Aorta (tissue), 5 donors: ENCODE results near the gene EPG5. TPM values are rescaled to one million over a fixed set of nuclear protein-coding genes. Genes with fewer than 3 reads are reported as not detected.

ENCODE experiments used
- ATAC-seq: fragments of 200-7000 bp; cut with Tn5 transposase; one replicate; pipeline ENCODE4 v1.9.1; 2022; ENCODE audit warnings: moderate library complexity; ENCODE audit not compliant: low FRiP score
- DNase-seq, 2 donors: peaks; one replicate each; pipeline ENCODE4 v3.0.0-alpha.2; 2020
- H3K27ac ChIP-seq, 2 donors: one replicate each; pipeline ENCODE4 v1.5.1; 2013; ENCODE audit warnings: low read length in 2 of 2, mild to moderate bottlenecking in 2 of 2, moderate library complexity in 2 of 2, control low read depth in 1 of 2, inconsistent platforms in 1 of 2, low read depth in 1 of 2
- H3K27me3 ChIP-seq, 2 donors: one replicate each; pipeline ENCODE4 v1.6.1; 2013; ENCODE audit warnings: control low read depth in 1 of 2, low read length in 1 of 2, mild to moderate bottlenecking in 1 of 2, moderate library complexity in 1 of 2; ENCODE audit not compliant: insufficient read depth in 2 of 2, control insufficient read depth in 1 of 2
- H3K36me3 ChIP-seq, 2 donors: one replicate each; pipeline ENCODE4 v1.6.1; 2013; ENCODE audit warnings: control low read depth in 1 of 2, low read length in 1 of 2, mild to moderate bottlenecking in 1 of 2; ENCODE audit not compliant: insufficient read depth in 2 of 2, control insufficient read depth in 1 of 2
- H3K4me1 ChIP-seq, 2 donors: one replicate each; pipeline ENCODE4 v1.6.1; 2013; ENCODE audit warnings: low read length in 2 of 2, control low read depth in 1 of 2, mild to moderate bottlenecking in 1 of 2, moderate library complexity in 1 of 2; ENCODE audit not compliant: insufficient read depth in 2 of 2, control insufficient read depth in 1 of 2
- H3K4me3 ChIP-seq, 2 donors: one replicate each; pipeline ENCODE4 v1.5.1; 2013; ENCODE audit warnings: low read length in 2 of 2, control low read depth in 1 of 2, mild to moderate bottlenecking in 1 of 2
- H3K9me3 ChIP-seq: one replicate; pipeline ENCODE4 v1.6.1; 2013; ENCODE audit warnings: mild to moderate bottlenecking, low read length; ENCODE audit not compliant: control insufficient read depth
- WGBS, 2 donors: extraction: QIAGEN DNeasy Blood & Tissue Kit; methylation state at CpG; one replicate each; pipeline ENCODE4 v1.1.7; 2013; 5-methylcytosine and 5-hydroxymethylcytosine counted together
- intact Hi-C, 2 donors: fragments of 100-400 bp; cut with DNase I; formaldehyde crosslinking; loops; one replicate each; pipeline versions ENCODE4 v1.14.2 to v1.15.0; 2022
- polyA plus RNA-seq, 2 donors: library from polyadenylated mRNA; stranded (reverse); fragments of 200-250 nt; gene quantifications; one replicate each; pipeline ENCODE4 v1.2.3, GENCODE V29; 2013
- total RNA-seq, 2 donors: library from RNA; stranded (reverse); fragmentation: NEBNext Ultra II Directional; extraction: Animal tissue kit (Norgen Biotek cat#: 25700); gene quantifications; one replicate each; pipeline ENCODE4 v1.2.1, GENCODE V29; 2021
- donor health status: healthy with polysubstance abuse.
- donor health status: Bipolar disorder and iron deficiency.
- donor health status: DM: no; HTN: no; CAD: no.
- donor health status: DM: no; HTN: no; CAD: no.
- donor health status: DM: yes; HTN: yes; CAD: no.

The EPG5 gene
- total and polyA plus RNA-seq, 4 donors: 2.5 to 37.3 (median 19.8) TPM

DNA sequence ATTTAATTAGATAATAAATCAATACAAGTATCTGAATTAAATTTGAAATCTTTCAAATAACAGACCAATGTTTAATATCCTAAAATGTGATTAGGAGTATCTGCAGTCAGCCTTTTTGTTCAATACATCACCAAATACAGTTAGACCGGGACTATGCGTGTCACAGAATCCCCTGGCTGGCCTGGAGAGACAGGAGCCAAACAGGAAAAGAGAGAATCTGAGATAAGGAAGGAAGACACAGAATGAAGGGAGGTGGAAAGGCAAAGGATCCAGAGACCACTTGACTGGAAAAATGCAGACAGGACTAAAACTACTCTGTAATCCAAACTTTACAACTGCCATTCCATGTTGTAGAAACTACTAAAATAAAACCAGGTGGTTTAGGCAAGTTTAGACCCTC lies 75.3 kb downstream of the EPG5 start:
- no peaks in the 10 kb centered on the region for H3K4me1 ChIP-seq
- H3K27me3 ChIP-seq: no peaks in the 10 kb centered on the region
- intact Hi-C loops: no loop called here
- WGBS, 2 donors: 87 to 89% methylated on average over 2 of the region's 2 CpGs
- no peak overlapping the region for H3K4me3 ChIP-seq
- DNase-seq: no peak
- H3K27ac ChIP-seq: no peak overlapping the region
- peaks cover 3 to 8% of the 10 kb centered on the region in 2 donors for H3K36me3 ChIP-seq
- ATAC-seq: no peak
- no peaks in the 10 kb centered on the region for H3K9me3 ChIP-seq

DNA sequence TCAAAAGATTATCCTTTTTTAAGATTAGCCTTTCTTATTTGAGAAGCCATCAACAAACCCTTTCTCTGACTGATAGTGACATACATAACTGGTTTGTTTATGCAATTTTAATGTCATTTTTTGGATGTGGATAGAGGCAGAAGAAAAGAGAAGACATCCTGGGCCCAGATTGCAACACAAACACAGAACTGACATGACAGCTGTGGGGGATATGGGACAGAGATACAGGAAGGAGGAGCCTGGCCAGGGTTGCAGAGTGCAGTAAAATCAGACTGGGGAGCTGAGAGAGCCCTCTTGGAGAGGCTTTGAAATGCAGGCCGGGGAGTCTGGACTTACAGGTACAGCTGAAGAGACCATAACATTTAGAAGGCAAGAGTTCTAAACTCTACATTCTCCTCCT lies 76.5 kb downstream of the EPG5 start:
- ATAC-seq (no peak), DNase-seq (peak in 1 of 2 donors; percentile 56)
- Histone ChIP-seq H3K4me1 (no peaks in the 10 kb centered on the region), H3K27ac (no peak overlapping the region), H3K27me3 (no peaks in the 10 kb centered on the region), H3K9me3 (no peaks in the 10 kb centered on the region), H3K4me3 (no peak overlapping the region), H3K36me3 (peaks cover 3 to 4% of the 10 kb centered on the region in 2 donors)
- WGBS, 2 donors: 82 to 91% methylated on average over 1 of the region's 1 CpG
- intact Hi-C loops: no loop called here

DNA sequence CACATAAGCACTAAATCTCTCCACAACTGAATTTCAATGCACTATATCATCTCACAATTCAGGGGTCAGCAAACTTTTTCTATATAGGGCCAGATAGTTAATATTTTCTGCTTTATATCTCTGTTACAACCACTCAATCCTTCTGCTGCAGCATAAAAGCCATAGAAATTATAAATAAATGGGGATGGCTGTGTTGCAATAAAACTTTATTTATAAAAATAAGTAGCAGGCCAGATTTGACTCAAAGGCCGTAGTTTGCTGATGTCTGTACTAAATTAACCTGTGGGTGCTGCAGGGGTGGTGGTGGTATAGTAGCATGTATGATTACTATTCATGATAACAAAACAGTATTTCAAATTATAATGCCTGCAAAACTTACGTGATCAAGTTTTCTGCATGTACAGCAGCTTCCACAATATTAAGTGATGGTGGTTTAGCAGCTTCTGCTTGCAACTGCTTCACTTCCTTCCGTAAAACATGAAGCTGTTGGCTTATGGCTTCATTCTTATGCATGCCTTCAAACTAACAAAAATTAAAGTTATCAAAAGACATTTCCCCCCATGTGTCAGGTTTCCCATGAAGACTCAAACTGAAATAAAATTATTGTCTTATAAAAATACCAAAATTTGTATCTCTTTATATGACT lies 77.6 kb downstream of the EPG5 start:
- no peaks in the 10 kb centered on the region for H3K9me3 ChIP-seq
- WGBS, 2 donors: 95 to 97% methylated on average over 3 of the region's 3 CpGs
- H3K27me3 ChIP-seq: no peaks in the 10 kb centered on the region
- ATAC-seq (no peak), DNase-seq (no peak)
- no peak overlapping the region for H3K27ac ChIP-seq
- no peak overlapping the region for H3K4me3 ChIP-seq
- H3K4me1 ChIP-seq: no peaks in the 10 kb centered on the region
- H3K36me3 ChIP-seq: peaks cover 2 to 3% of the 10 kb centered on the region in 2 donors
- intact Hi-C loops: no loop called here

DNA sequence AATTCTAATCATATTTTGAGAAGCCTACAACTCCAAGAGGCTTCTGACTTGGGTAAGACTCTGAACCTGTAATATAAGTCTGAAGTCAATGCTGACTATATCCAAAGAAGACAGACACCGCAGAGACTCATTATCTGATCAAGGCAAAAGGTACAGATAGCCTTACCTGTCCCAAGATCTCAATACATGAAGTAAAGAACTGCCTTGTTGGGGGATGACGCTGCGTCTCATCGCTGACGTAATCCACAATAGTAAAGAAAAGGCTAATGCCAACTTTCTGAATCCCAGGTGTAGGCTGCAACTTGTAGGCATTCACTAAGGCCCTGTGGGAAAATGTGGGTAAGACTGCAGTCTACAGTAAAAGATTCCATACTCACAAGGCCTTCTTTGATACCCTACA lies 79.5 kb downstream of the EPG5 start:
- intact Hi-C loops: no loop called here
- Histone ChIP-seq H3K27ac (no peak overlapping the region), H3K27me3 (no peaks in the 10 kb centered on the region), H3K4me1 (no peaks in the 10 kb centered on the region), H3K4me3 (no peak overlapping the region), H3K9me3 (no peaks in the 10 kb centered on the region), H3K36me3 (peaks cover 0 to 3% of the 10 kb centered on the region in 2 donors)
- ATAC-seq: no peak
- 98 to 99% methylated on average over 5 of the region's 5 CpGs for WGBS, 2 donors
- DNase-seq: no peak

DNA sequence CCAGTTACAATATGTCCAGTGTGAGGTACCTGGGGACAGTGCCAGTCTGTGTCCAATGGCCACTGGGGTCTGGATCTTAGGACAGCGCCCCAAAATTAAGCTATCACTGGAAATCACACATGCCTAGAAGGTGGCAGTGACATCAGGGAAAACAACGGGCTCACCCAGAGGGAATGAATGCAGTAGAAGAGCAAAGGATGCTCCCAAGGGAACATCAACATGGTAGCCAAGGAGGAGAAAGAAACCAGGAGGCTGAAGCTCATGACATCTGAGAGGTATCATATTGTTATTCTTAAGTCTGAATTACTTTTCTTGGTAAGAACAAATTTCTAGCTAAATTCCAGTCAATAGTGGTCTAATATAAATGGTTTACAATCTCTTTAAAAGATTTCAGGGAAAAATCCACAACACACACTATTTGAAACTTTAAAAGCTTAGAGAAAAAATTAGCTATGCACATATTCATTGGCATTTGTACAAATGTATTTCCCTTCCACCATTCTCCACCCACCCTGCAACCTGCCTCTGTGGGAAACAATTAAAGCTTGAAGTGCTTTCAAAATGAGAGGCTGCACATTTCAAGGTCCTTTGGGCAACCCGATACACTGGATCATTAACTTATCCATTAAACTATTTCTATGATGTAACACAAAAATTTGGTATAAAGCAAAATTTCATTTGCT lies 86.1 kb downstream of the EPG5 start:
- Histone ChIP-seq H3K27ac (no peak overlapping the region), H3K27me3 (no peaks in the 10 kb centered on the region), H3K4me3 (no peak overlapping the region), H3K4me1 (no peaks in the 10 kb centered on the region), H3K36me3 (peaks cover 0 to 4% of the 10 kb centered on the region in 2 donors), H3K9me3 (no peaks in the 10 kb centered on the region)
- 93% methylated on average over 3 of the region's 3 CpGs for WGBS, 2 donors
- intact Hi-C loops: loop anchor here (1.0 to 5.0 kb wide), 2 partner anchors 189 to 190 kb away; no protein-coding TSS in a partner anchor
- ATAC-seq (no peak), DNase-seq (no peak)

DNA sequence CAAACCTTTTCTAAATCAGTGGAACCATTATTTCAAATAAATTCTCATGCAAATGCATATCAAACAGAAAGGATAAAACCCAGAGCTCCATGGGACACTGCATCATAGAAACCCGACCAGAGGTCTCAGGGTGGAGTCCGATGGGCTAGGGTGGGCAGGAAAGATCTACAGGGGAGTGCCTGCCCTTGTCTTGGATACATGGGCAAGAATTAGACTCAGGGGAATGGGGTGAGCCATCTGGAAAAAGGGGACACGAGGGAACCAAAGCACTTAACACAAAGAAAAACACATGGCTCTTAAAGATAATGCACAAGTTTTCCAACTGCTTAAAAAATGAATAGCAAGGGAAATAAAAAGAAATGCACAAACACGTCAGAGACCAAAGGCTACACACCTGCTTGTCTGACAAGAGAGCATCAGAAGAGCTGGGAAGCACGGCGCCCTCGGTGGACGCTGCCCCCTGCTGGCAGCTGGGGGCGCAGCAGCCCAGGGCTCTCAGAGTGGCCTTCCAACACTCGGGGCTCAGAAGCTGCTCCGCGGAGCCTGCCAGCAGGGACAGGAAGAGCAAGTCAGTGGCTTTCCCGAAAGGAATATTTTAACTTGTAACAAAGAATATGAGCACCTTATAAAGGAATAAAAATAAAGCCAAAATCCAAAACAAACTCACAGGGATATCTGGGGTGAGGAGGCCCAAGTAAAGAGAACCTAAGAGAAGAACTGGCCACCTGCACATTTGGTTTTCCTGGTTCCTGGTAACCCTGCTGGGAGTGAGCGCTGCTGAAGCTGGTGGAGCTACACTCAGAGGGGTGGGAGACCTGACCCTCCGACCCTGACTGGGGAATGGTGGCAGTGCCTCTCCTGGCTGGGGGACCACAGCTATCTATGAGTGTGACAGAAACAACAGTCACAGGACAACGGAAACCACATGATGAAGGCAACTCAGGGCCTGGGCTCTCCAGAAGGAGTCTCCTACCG lies 87.2 kb downstream of the EPG5 start:
- DNase-seq (peak; percentile 84 to 88), ATAC-seq (peak; percentile 92)
- intact Hi-C loops: loop anchor here (1.0 to 5.0 kb wide), 2 partner anchors 188 to 189 kb away; no protein-coding TSS in a partner anchor
- H3K4me3 ChIP-seq: no peak overlapping the region
- no peak overlapping the region for H3K27ac ChIP-seq
- no peaks in the 10 kb centered on the region for H3K9me3 ChIP-seq
- H3K36me3 ChIP-seq: peaks cover 0 to 4% of the 10 kb centered on the region in 2 donors
- 36 to 38% methylated on average over 17 of the region's 17 CpGs for WGBS, 2 donors
- H3K4me1 ChIP-seq: no peaks in the 10 kb centered on the region
- H3K27me3 ChIP-seq: no peaks in the 10 kb centered on the region

DNA sequence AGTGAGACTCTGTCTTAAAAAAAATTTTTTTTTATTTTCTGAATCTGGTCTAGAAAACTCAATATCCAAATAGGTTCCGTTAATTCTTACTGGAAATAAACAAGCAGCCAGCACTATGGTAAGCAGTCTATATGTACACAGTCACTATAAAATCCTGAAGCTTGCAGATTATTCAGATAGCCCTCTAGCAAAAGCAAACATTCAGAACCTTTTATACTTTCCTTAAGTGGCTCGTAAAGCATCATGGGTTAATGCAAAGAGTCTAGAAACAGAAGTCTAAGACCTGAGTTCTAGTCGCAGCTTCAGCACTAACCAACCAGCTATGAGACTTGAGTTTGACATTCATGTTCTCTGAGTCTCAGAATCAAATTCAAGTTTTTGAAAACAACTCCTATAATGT lies 89.7 kb downstream of the EPG5 start:
- H3K36me3 ChIP-seq: peaks cover 4 to 7% of the 10 kb centered on the region in 2 donors
- intact Hi-C loops: no loop called here
- H3K27me3 ChIP-seq: no peaks in the 10 kb centered on the region
- H3K9me3 ChIP-seq: no peaks in the 10 kb centered on the region
- H3K27ac ChIP-seq: no peak overlapping the region
- 94% methylated on average over 3 of the region's 3 CpGs for WGBS, 2 donors
- no peak overlapping the region for H3K4me3 ChIP-seq
- H3K4me1 ChIP-seq: no peaks in the 10 kb centered on the region
- ATAC-seq: no peak
- DNase-seq: no peak

DNA sequence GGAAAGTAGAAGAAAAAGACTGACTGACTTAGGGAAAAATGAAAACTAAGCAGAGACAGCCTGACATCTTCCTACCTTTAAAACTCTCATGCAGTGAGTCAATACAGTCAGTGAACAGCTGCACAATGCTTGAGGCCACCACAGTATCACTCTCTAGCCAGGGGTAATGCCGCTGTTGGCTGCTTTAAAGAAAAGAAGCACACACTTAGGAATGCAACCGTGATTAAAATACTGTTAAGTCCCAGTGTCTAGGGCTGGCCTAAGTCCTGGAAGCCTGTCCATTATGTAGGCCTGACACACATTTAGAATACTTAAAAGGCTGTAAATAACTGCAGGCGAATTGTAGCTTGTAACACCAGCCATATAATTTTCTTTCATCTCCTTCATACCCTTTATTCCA lies 91.0 kb downstream of the EPG5 start:
- H3K27ac ChIP-seq: no peak overlapping the region
- H3K27me3 ChIP-seq: no peaks in the 10 kb centered on the region
- no peak overlapping the region for H3K4me3 ChIP-seq
- no peak for DNase-seq
- intact Hi-C loops: no loop called here
- H3K36me3 ChIP-seq: peaks cover 4 to 7% of the 10 kb centered on the region in 2 donors
- no peak for ATAC-seq
- H3K9me3 ChIP-seq: no peaks in the 10 kb centered on the region
- H3K4me1 ChIP-seq: no peaks in the 10 kb centered on the region
- 96% methylated on average over 3 of the region's 3 CpGs for WGBS, 2 donors
